Fibroblast of upper back skin (primary cell): Measurements from ENCODE around the gene NDUFAF8.

ENCODE experiments used
- DNase-seq: peaks from one replicate; pipeline ENCODE4 v3.0.0-alpha.2; 2013

The NDUFAF8 gene

DNA sequence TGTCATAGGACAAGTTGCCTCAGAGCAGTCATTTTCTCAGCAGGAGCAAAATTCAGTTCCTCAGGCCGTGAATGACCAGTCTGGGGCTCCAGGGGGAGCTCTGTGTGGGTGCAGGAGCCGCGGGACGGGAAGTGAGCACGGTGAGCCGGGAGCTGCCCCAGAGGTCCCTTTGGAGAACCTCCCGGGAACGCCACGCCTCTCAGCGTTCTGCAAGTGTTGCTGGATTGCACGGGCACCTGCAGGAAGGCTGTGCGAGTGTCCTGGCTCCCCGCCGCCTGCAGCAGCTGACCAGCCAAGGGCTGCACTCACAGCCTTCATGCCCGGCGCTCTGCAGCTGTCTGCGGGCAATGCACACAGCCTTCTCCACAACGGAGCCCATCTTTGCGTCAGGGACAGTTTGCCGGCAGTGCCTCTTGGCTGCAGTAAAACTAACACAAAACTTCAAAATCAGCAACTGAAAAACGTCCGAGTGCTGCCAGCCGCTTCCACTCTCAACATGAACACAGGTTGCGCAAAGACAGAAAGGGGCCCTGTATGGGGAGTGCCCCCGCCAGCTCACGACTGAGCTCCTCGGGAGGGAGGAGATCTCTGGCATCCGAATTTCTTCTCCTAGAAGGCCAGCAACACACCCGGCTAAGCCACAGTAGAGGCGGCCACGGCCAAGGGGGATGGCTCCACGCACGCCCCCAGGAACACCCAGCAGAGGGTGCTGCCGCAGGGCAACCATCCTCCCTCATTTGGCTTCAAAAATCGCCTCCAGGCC lies 16.0 kb downstream of the NDUFAF8 start:
- DNase-seq: peak; percentile 67

DNA sequence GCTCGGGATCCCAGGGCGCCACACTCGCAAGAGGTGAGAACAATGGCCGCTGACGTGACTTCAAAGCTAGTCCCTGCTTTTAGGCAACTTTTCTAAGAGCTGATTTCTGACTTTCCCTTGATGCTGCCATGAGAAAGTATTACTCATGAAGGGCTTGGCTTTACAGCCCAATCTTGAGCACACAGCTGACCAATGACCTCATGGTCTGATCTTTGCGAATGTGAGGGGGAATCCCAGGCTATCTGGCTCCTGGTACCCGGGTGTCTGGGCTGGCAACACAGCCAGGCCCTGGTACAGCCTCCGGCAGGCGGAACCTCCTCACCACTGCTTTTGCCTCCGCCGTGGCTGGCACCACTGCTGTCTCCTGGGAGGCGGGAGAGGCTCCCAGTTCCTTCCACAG lies 17.5 kb downstream of the NDUFAF8 start:
- DNase-seq: peak; percentile 12

DNA sequence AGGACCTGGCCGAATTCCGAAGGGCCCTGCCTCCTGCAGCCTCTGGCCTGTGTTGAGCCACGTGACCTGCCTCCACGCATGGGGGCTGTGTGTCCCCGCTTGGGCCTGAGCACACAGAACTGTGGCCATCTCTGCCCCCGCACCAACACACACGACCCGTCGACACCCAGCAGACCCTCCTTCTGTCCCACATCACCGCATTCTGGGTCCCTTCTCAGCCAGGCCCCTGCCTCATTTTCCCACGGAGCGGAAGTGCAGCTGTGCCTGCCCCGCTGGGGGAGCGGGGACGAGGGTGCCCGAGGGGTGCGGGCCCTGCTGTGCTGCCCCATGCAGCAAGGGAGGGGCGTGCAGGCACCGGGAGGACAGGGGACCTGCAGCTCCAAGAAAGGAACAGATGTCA lies 18.4 kb downstream of the NDUFAF8 start:
- no peak for DNase-seq

DNA sequence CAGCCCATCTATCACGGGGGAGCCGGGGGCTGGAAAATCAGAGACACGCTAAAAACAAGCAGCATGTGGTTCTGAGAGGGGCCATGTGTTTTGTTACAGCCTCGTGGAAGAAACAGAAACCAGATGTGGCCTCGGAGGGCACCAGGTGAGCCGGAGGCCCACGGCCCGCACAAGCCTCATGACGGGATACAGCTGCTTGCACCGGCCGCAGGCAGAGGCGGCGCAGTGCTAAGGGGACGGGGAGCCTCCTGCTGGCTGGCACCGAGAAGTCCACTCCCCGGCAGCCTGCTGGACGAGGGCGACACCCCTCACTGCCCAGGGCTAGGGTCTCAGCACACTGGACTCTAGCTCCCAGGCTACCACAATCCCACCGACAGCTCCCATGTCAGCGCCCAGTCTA lies 19.2 kb downstream of the NDUFAF8 start:
- DNase-seq: no peak

DNA sequence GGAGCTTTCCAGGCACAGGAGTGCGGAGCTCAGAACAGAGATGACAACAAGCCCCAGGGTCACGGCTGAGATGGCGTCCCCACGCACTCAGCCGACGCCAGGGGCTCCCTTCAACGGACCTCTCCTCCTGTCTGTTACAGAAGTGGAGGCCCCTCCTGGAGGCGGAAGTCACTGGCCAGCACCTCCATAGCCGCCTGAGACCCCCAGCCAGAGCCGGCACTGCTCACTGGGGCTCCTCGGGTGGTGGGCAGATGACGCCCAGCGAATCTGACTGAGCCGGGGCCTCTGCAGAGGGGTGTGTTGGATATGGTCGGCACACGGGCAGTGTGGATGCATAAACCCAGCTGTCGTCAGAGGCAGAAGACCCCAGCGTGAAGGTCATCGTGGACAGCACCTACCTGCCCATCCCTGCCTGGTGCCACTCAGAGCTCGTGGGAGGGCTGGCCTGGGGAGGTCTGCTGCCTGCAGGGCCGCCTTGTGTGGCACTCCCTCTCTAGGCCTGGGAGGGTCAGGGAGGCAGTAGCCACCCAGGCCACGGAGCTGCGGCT lies 20.0 kb downstream of the NDUFAF8 start:
- no peak for DNase-seq

DNA sequence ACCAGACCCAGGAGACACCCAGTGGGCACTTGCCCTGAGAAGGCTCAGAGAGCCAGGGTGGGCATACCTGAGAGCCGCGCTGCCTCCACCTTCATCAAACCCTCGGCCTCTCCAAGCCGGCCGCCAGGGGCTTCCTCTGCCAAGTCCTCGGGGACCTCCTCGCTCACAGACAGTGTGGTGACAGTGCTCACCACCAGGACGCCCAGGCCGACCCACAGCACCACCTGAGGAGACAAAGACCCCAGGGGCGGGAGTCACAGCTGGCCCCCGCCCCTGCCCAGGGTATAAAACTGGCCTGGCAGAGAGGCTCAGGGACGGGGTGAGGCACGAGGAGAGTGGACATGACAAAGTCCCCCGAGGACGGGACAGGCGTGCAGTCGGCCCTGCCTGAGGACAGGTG lies 21.1 kb downstream of the NDUFAF8 start:
- DNase-seq: no peak

DNA sequence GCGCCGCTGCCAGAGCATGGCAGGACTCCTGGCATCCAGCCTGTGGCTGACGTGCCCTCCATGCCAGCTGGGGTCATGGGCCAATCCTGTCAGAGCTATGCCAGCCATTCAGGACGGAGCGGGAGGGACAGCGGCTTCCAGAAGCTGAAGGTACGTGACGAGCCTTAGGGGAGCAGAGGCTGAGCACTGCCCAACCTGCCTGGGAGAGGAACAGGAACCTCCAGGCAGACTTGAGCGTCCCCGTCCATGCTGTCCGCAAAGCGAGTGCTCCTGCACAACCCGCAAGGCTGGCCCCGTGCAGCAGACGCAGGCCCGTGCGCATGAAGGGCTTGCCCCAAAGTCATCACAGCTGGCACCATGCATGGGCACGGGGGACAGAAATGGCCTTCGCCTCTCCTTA lies 21.5 kb downstream of the NDUFAF8 start:
- DNase-seq: no peak

DNA sequence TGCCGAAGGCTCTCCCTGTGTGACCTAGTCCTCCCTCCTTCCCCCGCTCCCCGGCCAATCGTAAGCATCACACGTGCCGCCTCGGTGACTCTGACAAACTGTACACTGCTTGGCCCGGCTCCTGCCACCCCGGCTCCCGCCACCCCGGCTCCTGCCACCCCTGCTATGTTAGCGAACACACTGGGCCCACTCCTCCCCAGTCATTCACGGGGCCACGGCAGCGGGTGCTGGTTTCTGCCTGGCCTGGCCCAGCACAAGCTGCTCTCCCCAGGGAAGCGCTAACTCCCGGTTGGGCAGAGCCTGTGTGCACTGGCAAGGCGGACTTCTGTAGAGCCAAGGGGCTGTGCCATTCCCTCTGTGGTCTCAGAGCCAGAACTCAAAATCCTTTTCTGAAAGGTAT lies 22.0 kb downstream of the NDUFAF8 start:
- DNase-seq: no peak

DNA sequence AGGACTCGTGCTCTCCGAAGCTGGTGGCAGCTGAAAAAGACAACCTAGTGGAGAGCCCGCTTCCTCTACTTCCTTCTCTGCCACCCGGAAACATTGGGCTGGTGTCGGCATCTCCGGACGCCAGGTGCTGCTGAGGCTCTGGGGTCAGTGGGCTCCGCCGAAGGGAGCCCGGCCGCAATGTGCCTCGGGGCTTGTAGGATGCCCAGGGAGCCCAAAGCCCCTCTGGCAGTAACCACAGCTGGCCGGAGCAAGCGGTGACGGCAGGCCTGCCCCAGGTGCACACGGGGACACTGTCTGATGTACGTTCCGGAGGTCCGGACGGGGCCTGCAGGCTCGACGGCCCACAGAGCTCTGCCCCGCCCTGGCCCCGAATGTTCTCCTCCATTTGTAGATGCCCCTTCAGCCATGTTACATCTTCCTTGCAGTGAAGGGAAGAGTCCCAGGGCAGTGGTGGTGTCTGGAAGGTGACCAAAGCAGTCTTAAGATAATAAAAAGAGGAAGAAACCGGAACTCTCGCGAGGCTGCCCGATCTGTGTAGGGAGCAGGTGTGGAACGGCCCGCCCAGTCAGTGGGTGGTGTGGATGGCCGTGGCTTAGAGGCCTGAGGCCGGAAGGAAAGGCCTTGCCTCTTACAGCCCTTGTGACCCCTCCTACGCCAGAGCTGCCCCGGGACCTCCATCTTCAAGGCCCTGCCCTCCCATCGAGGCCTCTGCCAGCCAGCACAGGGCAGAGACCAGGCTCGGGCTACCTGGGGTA lies 22.6 kb downstream of the NDUFAF8 start:
- DNase-seq: no peak

DNA sequence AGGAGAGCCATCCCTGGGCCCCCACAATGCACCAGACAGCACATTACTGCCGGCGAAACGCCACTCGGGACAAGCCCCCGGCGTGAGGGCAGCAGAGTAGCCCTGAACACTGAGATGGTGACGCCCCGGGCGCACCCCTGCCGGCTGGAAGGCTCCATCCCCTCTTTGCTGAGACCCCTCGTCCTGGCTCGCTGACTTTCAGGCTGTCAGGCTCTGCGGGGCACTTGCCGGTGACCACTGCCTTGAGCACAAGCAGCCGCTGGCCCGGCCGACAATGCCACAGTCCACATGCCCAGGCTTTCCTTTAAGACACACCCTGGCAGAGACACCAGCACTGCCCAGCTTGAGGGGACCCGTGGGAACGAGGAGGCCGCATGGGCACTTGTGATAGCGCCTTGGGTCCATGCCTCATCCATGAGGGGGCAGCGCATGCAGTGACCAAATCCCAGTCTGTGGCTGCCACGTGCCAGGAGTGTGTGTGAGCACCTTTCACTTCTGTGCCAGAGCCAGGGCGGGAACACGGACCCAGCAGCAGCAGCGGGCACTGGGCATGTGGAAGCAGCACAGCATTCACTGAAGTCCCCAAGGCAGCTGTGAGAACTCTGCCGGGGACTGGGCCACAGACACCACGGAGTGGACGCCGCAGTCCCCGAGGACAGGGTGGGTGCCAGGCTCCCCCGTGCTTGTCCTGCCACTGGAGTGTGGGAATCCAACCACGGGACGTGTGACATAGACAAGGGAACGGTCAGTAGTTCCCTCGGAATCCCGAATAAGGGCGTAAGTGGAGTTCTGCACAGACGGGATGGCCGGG lies 24.5 kb downstream of the NDUFAF8 start:
- no peak for DNase-seq

DNA sequence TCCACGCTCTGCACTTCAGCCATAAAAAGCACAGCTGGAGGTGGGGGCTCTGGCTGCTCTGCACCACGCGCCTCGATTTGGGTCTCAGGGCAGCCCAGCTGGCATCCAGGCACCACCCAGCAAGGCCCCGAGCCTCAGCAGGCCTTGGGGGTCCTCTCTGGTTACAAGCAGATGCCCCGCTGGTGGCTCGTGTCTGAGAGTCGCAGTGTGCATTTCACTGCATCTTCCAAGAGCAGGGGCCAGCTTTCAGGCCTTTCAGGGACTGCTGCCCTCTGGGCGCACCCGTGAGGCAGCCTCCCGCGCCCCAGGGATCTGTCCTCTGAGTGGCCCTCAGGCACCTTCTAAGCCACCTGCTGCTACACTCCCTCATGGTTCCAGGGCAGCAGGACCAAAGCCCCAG lies 25.5 kb downstream of the NDUFAF8 start:
- no peak for DNase-seq

DNA sequence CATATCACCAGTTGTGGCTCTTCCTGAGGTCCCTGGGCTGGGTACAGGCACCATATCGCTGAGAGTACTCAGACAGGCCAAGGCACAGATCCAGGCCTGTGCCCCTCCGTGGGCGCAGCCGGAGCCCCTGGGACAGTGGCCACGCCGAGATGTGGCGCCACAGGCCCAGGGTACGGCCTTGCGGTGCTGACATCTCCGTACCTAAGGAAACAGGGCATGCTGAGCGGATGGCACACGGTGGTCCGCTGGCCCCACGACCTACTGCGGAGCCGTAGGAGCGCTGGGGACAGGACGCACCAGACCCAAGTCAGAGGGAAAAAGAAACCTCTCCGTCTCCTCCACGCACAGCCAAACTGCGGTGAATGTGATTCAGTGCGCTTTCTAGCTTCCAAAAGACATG lies 26.5 kb downstream of the NDUFAF8 start:
- DNase-seq: no peak

DNA sequence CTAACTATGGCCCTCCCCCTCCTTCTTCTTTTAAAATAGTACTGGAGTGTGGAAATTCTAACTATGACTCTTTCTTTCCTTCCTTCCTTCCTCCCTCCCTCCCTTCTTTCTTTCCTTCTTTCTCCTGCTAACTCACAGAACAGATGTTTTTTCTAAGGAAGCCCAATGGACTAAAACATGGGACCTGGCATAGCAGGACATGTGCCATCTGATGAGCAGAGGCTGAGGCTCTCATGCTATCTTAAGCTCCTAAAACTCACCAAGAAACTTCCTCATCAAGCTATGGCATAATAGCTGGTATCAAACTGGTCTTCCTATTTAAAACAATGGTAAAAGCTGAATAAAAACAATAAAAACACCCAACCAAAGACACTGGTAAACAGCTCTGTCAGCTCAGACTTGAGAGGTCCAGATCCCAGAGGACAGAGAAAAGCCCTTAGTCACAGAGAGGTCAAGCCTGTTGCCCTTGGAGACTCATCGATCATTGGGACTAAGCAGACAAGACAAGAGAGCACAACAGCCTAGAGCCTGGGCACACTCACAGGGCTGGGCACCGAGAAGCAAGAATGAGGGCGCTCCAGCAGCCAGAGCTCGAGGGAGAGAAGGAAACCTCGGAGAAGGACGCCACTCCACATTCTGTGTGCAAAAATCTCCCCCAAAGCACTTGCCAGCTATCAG lies 28.4 kb downstream of the NDUFAF8 start:
- DNase-seq: no peak

DNA sequence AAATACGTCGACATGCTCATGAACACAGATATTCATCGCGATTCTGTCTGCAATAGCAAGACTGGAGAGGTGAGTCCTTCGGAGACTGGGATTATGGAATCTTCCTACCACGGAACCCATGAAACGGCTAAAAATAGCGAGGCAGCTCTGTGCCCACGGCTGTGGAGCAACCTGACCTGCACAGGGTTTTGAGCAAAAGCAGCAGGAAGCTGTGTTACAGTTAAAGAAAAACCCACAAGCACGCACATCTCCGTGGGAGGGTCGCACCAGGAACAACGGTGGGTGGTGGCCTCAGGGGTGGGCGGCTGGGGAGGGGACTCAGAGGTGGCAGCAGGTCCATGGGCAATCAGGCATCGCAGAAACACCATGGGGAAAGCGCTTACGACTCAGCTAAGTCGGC lies 31.2 kb downstream of the NDUFAF8 start:
- no peak for DNase-seq

DNA sequence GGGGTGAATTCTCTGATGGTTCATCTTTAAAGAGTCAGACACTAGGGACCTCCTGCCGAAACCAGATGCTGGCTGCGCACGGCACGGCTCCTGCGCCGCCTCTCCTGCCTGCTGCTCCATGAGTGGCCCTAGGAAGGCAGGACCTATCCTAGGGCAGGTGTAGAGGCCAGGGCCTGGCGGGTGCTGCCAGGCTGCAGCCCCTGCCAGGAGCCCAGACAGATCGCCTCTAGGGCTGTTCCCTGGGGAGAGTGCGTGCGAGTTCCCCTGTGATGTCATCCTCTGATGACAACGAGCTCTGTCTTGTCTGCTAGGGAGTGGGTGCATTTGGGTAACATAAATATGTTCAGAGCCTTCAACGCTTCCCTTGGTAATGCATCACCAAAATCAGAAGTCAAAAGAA lies 32.1 kb downstream of the NDUFAF8 start:
- no peak for DNase-seq

DNA sequence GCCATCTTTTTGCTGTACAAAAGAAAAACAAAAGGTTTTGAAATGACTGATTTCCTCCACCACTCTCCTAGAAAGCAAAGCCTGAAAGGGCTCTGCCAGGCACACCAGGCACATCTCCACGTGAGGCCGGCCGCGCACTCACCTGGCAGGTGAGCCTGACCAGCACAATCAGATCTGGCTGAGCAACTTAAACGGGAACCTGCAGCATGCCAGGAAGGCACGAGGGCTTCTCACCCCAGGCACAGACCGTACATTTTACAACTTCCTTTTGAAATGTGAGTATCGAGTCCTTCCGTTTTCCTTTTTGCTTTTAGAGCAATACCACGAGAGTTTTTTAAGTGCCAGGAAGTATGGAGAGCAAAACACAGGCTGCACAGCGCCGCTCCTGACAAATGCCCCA lies 33.5 kb downstream of the NDUFAF8 start:
- DNase-seq: no peak

DNA sequence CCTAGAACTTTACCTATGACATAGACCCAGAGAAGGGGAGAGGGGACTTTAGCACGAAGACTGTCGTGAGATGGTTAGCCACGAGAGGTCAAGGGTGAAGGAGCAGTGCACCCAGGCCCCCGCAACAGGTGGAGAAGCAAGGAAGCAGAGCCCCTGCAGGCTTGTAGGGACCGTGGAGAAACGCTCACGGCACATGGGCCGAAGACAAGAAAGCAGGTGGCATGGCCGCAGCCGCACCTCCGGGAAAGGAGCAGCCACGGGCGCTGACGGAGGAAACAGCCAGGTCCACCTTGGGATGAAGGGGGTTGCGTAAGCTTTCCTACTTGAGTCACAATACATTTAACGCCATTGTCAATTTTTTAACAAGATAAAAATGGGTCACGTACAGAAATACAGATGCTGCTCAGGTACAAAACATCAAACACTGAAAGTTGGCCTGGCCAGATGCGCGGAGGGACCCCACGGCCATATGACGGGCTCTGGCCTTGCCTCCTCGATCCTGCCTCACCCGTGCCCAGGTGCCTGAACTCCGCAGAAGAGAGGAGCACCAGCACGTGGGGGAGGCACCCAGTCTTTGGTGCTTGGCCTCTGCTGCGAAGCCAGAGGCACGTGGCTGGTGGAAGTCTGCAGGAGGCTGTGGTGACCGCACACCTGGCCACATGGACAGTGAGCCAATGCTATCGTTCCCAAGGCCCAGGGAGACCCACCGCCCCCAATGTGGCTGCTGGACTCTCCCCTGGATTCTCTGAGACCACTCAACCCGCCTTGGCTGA lies 34.8 kb downstream of the NDUFAF8 start:
- no peak for DNase-seq

DNA sequence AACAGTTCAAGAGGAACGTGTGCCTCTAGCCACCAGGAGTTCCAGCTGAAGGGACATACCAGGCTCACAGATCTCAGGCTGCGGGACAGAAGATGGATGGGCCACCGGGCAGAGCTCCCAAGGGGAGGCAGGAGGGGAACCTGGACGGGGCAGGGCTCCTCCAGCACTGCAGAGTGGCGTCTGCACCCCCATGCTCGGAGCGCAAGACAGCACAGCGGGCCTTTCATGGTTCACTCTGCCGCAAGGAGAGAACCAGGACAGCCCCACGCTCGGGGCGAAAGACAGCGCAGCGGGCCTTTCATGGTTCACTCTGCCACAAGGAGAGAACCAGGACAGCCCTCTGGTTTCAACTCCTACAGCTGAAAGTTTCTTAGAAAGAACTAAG lies 35.3 kb downstream of the NDUFAF8 start:
- no peak for DNase-seq

DNA sequence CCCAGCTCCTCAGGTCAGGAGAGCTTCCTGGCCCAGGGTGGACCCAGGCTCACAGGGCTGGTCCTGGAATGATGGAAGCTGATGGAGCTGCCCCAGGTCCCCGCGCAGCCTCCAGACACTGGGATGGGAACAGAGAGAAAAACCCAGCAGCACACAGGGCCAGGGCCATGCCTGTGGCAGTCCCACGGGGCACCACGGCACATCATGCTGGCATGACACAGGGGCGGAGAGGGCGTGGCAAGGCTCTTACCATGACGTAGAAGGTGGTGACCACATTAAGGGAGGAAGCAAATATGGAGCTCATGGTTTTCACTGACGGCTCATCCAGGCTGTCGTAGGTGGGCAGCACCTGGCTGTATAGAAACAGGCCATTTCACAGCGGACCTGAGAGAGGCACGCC lies 37.7 kb downstream of the NDUFAF8 start:
- no peak for DNase-seq

DNA sequence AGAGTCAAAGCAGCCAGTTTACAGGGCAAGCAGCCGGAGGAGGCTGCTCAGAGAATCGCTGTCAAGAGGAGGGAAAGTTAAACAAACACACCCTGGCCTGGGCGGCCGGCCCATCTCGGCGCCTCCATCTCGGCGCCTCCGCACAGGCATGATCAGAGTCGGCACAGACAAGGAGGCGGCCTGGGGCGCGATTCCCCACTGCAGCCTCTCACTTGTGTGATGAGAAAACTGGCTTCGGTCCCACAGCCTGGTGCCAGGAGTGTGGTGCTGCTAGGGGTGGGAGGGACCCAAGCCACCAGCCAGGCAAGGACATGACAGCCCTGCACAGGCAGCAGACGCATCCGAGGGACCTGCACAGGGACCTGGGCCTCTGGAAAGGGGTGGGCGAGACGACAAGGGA lies 38.3 kb downstream of the NDUFAF8 start:
- no peak for DNase-seq

DNA sequence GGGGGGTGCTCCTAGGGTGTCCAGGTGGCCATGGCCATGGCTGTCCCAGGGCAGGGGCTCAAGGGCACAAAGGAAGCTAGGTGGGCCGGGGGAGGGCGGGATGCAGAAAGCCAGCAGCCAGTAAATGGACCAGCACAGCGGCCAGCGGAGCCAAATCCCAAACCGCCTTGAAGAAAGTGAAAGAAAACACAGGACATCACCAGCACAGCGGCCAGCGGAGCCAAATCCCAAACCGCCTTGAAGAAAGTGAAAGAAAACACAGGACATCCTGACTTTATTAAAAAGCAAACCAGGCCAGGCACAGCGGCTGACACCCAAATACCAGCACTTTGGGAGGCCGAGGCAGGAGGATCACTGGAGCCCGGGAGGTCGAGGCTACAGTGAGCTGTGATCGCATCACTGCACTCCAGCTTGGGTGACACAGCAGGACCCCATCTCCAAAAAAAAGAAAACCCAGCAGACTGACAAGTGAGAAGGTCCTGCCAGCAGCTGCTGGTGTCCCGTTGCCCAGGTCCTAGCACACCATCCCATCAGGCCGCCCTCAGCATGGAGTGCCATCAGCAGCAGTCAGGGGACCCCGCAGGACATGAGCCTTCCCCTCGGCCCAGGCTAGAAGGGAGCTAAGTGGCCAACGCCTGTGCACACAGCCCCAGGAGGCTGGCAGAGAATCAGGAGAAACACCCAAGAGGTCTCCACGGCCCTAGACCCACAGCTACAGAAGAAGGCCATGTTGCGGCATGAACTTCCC lies 39.0 kb downstream of the NDUFAF8 start:
- DNase-seq: no peak
